ENCODE data around the gene PPP1R12C.

Gene PPP1R12C

GRCh38 chr19:55146078-55146704, 28.8 kb upstream of the PPP1R12C start:
- no peak for DNase-seq

GRCh38 chr19:55145232-55145631, 27.8 kb upstream of the PPP1R12C start:
- no peak for DNase-seq

DNA sequence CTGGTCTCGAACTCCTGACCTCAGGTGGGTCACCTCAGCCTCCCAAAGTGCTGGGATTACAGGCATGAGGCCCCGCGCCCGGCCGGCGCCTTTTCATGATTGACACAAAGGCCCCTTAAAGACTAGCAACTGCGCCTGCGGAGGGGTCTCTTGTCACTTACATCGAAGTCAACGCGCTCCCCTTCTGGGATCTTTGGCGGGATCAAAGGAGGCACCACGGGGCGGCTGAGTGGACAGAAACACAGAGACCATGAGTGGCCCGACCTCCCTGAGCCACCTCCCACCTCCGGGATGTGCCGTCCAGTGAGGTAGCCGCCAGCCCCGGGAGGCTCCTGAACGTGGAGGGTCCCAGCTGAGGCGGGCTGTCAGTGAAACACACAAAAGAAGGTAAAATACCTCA, 24.3 kb upstream of the PPP1R12C start:
- no peak for DNase-seq

GRCh38 chr19:55137915-55138314, 20.5 kb upstream of the PPP1R12C start:
- DNase-seq = no peak

DNA sequence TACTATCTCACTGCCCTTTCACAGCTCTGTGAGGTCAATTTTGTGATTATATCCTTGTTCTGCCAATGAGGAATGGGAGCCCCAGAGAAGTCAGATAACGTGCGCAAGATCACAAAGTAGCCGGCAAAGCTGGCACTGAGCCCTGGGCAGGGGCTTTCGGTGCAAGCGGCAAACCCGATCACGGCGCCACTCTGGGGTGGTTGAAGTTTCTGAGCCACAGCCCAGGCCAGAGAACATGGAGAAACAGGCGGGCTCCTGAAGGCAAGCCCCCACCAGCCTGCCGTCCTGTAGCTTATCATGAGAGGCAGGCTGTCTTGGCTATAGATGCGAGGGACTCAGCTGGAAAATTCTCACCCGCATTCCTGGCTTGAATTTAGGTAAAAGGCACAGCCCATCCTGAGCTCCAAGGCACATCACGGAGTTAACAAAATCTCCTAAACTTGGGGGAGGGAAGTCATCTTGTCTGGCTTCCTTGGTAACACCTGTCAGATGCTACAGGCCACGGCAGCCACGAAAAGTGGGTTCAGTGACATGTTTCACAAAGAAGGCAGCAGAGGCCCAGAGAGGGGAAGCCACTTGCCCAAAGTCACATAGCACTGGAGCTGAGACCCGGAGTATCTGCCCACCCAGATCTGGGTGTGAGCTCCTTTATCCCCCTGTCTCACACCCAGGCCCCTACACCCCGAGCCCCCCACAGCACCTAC, 19.1 kb upstream of the PPP1R12C start:
- DNase-seq = no peak

- DNase-seq = no peak
Measured at GRCh38 chr19:55134736-55135135, 17.3 kb upstream of the PPP1R12C start.

DNA sequence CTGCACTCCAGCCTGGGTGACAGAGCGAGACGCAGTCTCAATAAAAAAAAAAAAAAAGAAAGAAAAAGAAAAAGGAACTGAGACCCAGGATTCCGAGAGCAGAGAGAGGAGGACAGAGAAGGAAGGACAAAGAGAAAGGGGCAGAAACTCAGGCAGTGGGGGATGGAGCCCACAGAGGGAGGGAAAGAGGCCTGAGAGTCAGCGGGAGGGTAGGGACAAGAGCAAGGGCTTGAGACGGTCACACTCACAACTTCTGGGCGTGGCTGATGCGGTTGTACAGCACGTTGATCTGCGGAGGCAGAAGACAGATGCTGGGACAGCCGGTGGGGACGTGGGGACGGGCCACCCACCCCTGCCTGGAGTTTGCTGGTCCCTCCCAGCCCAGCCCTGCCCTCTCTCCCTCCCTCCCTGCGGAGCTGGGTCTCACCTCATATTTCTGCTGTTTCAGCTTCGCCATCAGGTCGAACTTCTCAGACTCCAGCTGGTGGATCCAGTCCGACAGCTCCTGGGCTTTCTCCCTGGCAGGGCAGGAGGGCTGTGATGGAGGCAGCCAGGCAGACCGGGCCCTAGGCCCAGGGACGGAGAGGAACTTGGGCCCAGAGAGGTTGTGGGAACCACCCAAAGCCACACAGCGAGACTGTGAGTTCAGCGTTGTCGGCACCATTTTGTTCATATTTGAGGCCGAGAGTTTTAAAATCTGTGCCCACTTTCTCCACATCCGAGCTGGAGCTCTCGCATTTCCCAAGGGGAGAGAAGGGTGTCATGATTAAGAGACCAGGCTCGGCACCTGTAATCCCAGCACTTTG, 16.4 kb upstream of the PPP1R12C start:
- no peak for DNase-seq

GRCh38 chr19:55132453-55133129, 15.2 kb upstream of the PPP1R12C start:
- DNase-seq = no peak

- no peak for DNase-seq
Measured at GRCh38 chr19:55131421-55131820, 14.0 kb upstream of the PPP1R12C start.

GRCh38 chr19:55119053-55119452, 1.6 kb upstream of the PPP1R12C start:
- DNase-seq = no peak

DNA sequence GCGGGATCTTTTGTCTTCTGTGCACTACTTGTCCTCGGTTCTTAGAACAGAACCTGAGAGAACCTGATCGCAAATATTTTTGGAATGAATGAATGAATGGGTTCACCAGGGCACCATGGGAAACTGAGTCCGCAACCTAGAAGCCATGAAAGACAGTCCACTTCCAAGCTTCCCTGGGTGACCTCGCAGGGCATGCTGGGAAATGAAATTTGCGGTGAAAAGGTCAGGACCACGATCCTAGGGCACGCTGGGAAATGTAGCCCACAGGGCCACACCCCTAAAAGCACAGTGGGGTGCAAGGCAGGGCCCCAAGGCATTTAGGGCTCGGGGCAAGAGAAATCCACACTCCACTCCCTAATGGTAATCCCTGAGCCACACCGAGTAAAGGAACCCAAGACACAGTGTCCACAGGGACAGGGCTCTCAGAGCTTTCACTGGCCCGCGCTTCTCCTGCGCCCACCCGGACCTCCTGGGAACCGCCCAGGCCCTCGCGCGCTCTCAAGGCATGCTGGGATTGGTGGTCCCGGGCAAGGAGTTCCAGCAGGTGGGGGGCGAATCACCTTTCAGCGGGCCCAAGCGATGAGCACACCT, 1.1 kb upstream of the PPP1R12C start:
- no peak for DNase-seq

DNA sequence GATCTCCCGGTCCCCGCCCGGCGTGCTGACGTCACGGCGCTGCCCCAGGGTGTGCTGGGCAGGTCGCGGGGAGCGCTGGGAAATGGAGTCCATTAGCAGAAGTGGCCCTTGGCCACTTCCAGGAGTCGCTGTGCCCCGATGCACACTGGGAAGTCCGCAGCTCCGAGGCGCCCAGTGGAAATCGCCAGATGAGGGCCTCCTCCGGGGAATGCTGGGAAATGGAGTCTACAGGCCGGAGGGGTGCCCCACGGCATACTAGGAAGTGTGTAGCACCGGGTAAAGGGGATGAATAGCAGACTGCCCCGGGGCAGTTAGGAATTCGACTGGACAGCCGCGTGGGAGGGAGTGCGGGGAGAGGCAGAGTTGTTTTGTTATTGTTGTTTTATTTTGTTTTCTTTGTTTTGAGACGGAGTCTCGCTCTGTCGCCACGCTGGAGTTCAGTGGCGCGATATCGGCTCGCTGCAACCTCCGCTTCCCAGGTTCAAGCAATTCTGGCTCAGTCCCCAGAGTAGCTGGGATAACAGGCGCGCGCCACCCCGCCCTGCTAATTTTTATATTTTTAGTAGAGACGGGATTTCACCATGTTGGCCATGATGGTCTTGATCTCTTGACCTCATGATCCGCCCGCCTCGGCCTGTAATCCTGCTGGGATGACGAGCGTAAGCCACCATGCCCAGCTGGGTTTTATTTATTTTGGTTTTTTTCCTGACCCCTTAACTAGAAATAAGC, 390 bp upstream of the PPP1R12C start:
- peak; percentile 91 for DNase-seq

- no peak for DNase-seq
Measured at GRCh38 chr19:55116232-55116858, 1.1 kb downstream of the PPP1R12C start.

DNA sequence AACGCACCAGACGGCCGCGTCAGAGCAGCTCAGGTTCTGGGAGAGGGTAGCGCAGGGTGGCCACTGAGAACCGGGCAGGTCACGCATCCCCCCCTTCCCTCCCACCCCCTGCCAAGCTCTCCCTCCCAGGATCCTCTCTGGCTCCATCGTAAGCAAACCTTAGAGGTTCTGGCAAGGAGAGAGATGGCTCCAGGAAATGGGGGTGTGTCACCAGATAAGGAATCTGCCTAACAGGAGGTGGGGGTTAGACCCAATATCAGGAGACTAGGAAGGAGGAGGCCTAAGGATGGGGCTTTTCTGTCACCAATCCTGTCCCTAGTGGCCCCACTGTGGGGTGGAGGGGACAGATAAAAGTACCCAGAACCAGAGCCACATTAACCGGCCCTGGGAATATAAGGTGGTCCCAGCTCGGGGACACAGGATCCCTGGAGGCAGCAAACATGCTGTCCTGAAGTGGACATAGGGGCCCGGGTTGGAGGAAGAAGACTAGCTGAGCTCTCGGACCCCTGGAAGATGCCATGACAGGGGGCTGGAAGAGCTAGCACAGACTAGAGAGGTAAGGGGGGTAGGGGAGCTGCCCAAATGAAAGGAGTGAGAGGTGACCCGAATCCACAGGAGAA, 1.9 kb downstream of the PPP1R12C start:
- DNase-seq = no peak

- DNase-seq = no peak
Measured at GRCh38 chr19:55114566-55115145, 2.8 kb downstream of the PPP1R12C start.

DNA sequence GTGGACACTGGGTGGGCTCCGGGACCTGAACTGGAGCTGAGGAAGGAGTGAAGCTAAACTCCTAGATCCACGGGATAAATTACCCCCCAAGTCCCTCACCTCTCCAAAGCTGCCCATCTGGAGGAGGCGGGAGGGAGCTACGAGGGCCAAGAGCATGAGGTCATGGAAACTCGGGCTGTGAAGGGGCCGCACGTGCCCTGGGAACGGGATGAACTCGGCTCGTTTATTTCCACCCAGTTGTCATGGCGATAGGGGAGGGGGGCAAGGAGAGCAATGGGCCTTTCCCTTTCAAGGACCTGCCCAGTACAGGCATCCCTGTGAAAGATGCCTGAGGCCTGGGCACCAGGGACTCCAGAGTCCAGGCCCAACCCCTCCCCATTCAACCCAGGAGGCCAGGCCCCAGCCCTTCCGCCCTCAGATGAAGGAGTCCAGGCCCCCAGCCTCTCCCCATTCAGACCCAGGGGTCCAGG, 3.8 kb downstream of the PPP1R12C start:
- no peak for DNase-seq

GRCh38 chr19:55112777-55113569, 4.5 kb downstream of the PPP1R12C start:
- DNase-seq = no peak

DNA sequence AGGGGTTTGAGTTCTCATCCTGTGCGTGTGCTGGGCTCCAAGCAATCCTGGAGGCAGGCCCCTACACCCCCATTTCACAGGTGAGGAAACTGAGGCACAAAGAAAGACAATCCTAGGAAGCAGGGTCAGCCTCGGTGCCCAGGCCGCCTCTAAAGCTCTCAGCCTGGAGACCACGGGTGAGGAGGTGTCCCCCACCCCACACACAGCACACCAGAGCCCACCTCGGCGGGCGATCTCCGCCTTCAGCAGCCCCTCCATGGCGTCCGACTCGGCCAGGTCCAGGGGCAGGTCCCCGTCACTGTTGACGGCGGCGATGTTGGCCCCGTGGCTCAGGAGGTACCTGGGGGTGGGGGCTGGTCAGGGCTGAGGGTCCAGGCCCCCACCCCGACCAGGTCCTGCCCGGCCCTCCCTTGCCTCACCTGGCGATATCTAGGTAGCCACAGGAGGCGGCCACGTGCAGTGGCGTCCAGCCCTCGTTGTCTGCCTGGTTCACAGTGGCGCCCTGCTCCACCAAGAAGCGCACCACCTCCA, 5.1 kb downstream of the PPP1R12C start:
- no peak for DNase-seq

DNA sequence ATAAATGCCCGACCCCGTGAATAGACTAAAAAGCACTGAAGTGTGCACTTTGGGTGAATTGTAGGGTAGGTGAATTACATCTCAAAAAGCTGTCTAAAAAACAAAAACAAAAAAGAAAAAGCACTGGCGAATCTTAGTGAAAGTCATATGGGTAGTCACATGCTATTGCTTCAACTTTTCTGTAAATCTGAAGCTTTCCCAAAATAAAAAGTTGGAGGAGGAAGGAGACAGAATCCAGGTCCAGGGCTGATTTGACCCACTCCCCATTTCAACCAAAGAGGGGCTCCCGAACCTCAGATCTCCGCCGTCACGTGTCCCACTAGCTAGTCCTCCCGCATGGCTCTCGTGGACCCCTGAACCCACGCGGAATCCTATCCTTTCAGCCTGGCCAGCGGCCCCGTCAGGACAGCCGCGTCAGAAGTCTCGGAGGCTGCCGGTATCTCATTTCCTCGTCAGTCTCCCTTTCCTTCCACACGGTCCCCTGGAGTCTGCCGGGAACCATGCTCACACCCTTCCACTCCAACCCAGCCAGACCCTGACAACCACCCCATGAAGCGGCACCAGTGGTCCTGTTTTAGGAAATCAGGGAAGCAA, 6.1 kb downstream of the PPP1R12C start:
- no peak for DNase-seq

Data from SIG-M5 (cell line).